ENCODE data around the gene TSC22D1.
"Not testable (repeated sequence)": the region's sequence is repeated elsewhere in the genome, so short reads cannot be mapped to it uniquely, and the experiment has no call there.

The TSC22D1 gene

GRCh38 chr13:44506251-44506650 is 69.9 kb downstream of the TSC22D1 start:
- no peak for DNase-seq (ENCODE audit: low read depth in 2 of 2)

- no peak for DNase-seq (ENCODE audit: low read depth in 2 of 2)
Measured at GRCh38 chr13:44504116-44504515, 72.0 kb downstream of the TSC22D1 start.

- DNase-seq (ENCODE audit: low read depth in 2 of 2), result no peak
Measured at GRCh38 chr13:44498969-44499368, 77.2 kb downstream of the TSC22D1 start.

- no peak for DNase-seq (ENCODE audit: low read depth in 2 of 2)
Measured at GRCh38 chr13:44498502-44498901, 77.6 kb downstream of the TSC22D1 start.

GRCh38 chr13:44497801-44498200 is 78.3 kb downstream of the TSC22D1 start:
- no peak for DNase-seq (ENCODE audit: low read depth in 2 of 2)

GRCh38 chr13:44493213-44493812 is 82.8 kb downstream of the TSC22D1 start:
- DNase-seq (ENCODE audit: low read depth in 2 of 2), result no peak

GRCh38 chr13:44489751-44490150 is 86.4 kb downstream of the TSC22D1 start:
- no peak for DNase-seq (ENCODE audit: low read depth in 2 of 2)

- DNase-seq (ENCODE audit: low read depth in 2 of 2), result no peak
Measured at GRCh38 chr13:44487989-44488388, 88.1 kb downstream of the TSC22D1 start.

GRCh38 chr13:44484562-44485138 is 91.5 kb downstream of the TSC22D1 start:
- no peak for DNase-seq (ENCODE audit: low read depth in 2 of 2)

GRCh38 chr13:44474122-44474910 is 101.8 kb downstream of the TSC22D1 start:
- DNase-seq (ENCODE audit: low read depth in 2 of 2), result no peak

GRCh38 chr13:44471686-44472085 is 104.4 kb downstream of the TSC22D1 start:
- DNase-seq (ENCODE audit: low read depth in 2 of 2), result peak; percentile 9 to 23

- DNase-seq (ENCODE audit: low read depth in 2 of 2), result no peak
Measured at GRCh38 chr13:44470638-44471562, 105.2 kb downstream of the TSC22D1 start.

GRCh38 chr13:44468874-44469273 is 107.3 kb downstream of the TSC22D1 start:
- DNase-seq (ENCODE audit: low read depth in 2 of 2), result no peak

- no peak for DNase-seq (ENCODE audit: low read depth in 2 of 2)
Measured at GRCh38 chr13:44465318-44465717, 110.8 kb downstream of the TSC22D1 start.

- no peak for DNase-seq (ENCODE audit: low read depth in 2 of 2)
Measured at GRCh38 chr13:44464471-44464870, 111.7 kb downstream of the TSC22D1 start.

- no peak for DNase-seq (ENCODE audit: low read depth in 2 of 2)
Measured at GRCh38 chr13:44463759-44464158, 112.4 kb downstream of the TSC22D1 start.

- no peak for DNase-seq (ENCODE audit: low read depth in 2 of 2)
Measured at GRCh38 chr13:44459674-44460073, 116.5 kb downstream of the TSC22D1 start.

- no peak for DNase-seq (ENCODE audit: low read depth in 2 of 2)
Measured at GRCh38 chr13:44458313-44458975, 117.7 kb downstream of the TSC22D1 start.

GRCh38 chr13:44456212-44456611 is 119.9 kb downstream of the TSC22D1 start:
- DNase-seq (ENCODE audit: low read depth in 2 of 2), result not testable (repeated sequence)

GRCh38 chr13:44455769-44456168 is 120.4 kb downstream of the TSC22D1 start:
- DNase-seq (ENCODE audit: low read depth in 2 of 2), result no peak

GRCh38 chr13:44453881-44454280 is 122.2 kb downstream of the TSC22D1 start:
- no peak for DNase-seq (ENCODE audit: low read depth in 2 of 2)
